ENCODE data around the gene CDK14. TPM values are rescaled to one million over a fixed set of nuclear protein-coding genes. Genes with fewer than 3 reads are reported as not detected.

CDK14 gene
- total and polyA plus RNA-seq, 2 donors (not counting 1 experiment from before 2014, with no cell fraction given) = 42.1 to 167 TPM

- no peaks in the 10 kb centered on the region for H3K27me3 ChIP-seq (replicated peaks in 1 of 4; ENCODE audit: control extremely low read depth in 1 of 4, control insufficient read depth in 3 of 4, insufficient read depth in 4 of 4, low read length in 3 of 4)
- Mint-ChIP-seq H3K27ac (no peak overlapping the region), H3K4me3 (no peak overlapping the region), H3K27me3 (peaks cover 9% of the 10 kb centered on the region), H3K4me1 (no peaks in the 10 kb centered on the region), H3K9me3 (ENCODE audit: insufficient read depth) (no peaks in the 10 kb centered on the region)
- H3K9me3 ChIP-seq (ENCODE audit: control extremely low read depth in 1 of 3, control insufficient read depth in 2 of 3, insufficient read depth in 1 of 3, low read length in 2 of 3) = no peaks in the 10 kb centered on the region
- H3K4me2 ChIP-seq (replicated peaks; ENCODE audit: low read depth, low read length, poor library complexity, severe bottlenecking) = no peak overlapping the region
- ATAC-seq (ENCODE audit: low read depth) (no peak), DNase-seq (no peak)
- H4K20me1 ChIP-seq (ENCODE audit: control insufficient read depth, insufficient read depth, low read length, poor library complexity, severe bottlenecking) = no peaks in the 10 kb centered on the region
- H3K79me2 ChIP-seq (ENCODE audit: control insufficient read depth, insufficient read depth, low read length) = no peaks in the 10 kb centered on the region
- CTCF ChIA-PET = no interaction called here
- intact Hi-C loops (cut with micrococcal nuclease) = no loop called here
- no CpG with 5 or more reads among the region's 2 CpGs for WGBS (ENCODE audit: insufficient coverage)
- H3K27ac ChIP-seq (ENCODE audit: low read length in 2 of 2) = no peak overlapping the region
- H3K4me3 ChIP-seq (ENCODE audit: control extremely low read depth in 1 of 5, extremely low read depth in 1 of 5, insufficient read depth in 1 of 5, low read depth in 2 of 5, low read length in 4 of 5) = no peak overlapping the region
- H3K4me1 ChIP-seq (ENCODE audit: control insufficient read depth in 2 of 2, insufficient read depth in 2 of 2, low read length in 2 of 2) = no peaks in the 10 kb centered on the region
- no peak overlapping the region for H2AFZ ChIP-seq (ENCODE audit: insufficient read depth, low read depth, low read length, poor library complexity, severe bottlenecking)
- no peaks in the 10 kb centered on the region for H3K36me3 ChIP-seq (replicated peaks in 1 of 2; ENCODE audit: control extremely low read depth in 1 of 2, control insufficient read depth in 1 of 2, extremely low read depth in 1 of 2, insufficient read depth in 2 of 2, low read length in 1 of 2)
- no peak overlapping the region for H3K9ac ChIP-seq (ENCODE audit: low read length)
- TF ChIP-seq EZH2 (IDR thresholded peaks at IDR 0.05; ENCODE audit: borderline replicate concordance, insufficient read depth, low read depth, low read length, poor library complexity, severe bottlenecking) = no peak
- POLR2A ChIA-PET = no interaction called here
Measured at GRCh38 chr7:91226411-91226810, 630.3 kb downstream of the CDK14 start.

DNA sequence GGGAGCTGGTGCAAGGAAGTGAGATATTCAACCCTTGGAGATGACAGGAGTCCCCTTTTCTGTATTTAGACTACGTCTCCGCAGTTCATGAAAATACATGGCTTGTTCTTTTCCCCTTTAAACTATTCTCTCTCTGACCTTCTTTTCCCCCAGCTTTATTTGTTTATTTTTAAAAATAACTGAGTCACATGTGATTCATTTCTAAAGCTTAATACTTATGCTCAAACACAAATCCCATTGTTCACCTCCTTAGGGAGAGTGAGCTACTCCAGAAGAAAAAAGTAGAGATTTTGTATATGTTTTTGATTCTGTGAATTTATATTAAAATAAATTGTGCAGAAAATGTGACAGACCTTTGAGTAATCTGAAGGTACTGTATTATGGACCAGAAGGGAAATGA is 632.2 kb downstream of the CDK14 start:
- Histone ChIP-seq H3K27ac (ENCODE audit: low read length in 2 of 2) (no peak overlapping the region), H3K36me3 (replicated peaks in 1 of 2; ENCODE audit: control extremely low read depth in 1 of 2, control insufficient read depth in 1 of 2, extremely low read depth in 1 of 2, insufficient read depth in 2 of 2, low read length in 1 of 2) (no peaks in the 10 kb centered on the region), H3K9ac (ENCODE audit: low read length) (no peak overlapping the region), H3K4me3 (ENCODE audit: control extremely low read depth in 1 of 5, extremely low read depth in 1 of 5, insufficient read depth in 1 of 5, low read depth in 2 of 5, low read length in 4 of 5) (no peak overlapping the region), H3K4me2 (replicated peaks; ENCODE audit: low read depth, low read length, poor library complexity, severe bottlenecking) (no peak overlapping the region), H3K4me1 (ENCODE audit: control insufficient read depth in 2 of 2, insufficient read depth in 2 of 2, low read length in 2 of 2) (no peaks in the 10 kb centered on the region), H4K20me1 (ENCODE audit: control insufficient read depth, insufficient read depth, low read length, poor library complexity, severe bottlenecking) (no peaks in the 10 kb centered on the region), H3K9me3 (ENCODE audit: control extremely low read depth in 1 of 3, control insufficient read depth in 2 of 3, insufficient read depth in 1 of 3, low read length in 2 of 3) (no peaks in the 10 kb centered on the region), H3K27me3 (replicated peaks in 1 of 4; ENCODE audit: control extremely low read depth in 1 of 4, control insufficient read depth in 3 of 4, insufficient read depth in 4 of 4, low read length in 3 of 4) (no peaks in the 10 kb centered on the region), H3K79me2 (ENCODE audit: control insufficient read depth, insufficient read depth, low read length) (no peaks in the 10 kb centered on the region), H2AFZ (ENCODE audit: insufficient read depth, low read depth, low read length, poor library complexity, severe bottlenecking) (no peak overlapping the region)
- CTCF ChIA-PET = no interaction called here
- ATAC-seq (ENCODE audit: low read depth) = no peak
- no peak overlapping the region for H3K27ac Mint-ChIP-seq
- TF ChIP-seq, protein P1, sequence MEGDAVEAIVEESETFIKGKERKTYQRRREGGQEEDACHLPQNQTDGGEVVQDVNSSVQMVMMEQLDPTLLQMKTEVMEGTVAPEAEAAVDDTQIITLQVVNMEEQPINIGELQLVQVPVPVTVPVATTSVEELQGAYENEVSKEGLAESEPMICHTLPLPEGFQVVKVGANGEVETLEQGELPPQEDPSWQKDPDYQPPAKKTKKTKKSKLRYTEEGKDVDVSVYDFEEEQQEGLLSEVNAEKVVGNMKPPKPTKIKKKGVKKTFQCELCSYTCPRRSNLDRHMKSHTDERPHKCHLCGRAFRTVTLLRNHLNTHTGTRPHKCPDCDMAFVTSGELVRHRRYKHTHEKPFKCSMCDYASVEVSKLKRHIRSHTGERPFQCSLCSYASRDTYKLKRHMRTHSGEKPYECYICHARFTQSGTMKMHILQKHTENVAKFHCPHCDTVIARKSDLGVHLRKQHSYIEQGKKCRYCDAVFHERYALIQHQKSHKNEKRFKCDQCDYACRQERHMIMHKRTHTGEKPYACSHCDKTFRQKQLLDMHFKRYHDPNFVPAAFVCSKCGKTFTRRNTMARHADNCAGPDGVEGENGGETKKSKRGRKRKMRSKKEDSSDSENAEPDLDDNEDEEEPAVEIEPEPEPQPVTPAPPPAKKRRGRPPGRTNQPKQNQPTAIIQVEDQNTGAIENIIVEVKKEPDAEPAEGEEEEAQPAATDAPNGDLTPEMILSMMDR (IDR thresholded peaks at IDR 0.05) = no peak
- TF ChIP-seq EZH2 (IDR thresholded peaks at IDR 0.05; ENCODE audit: borderline replicate concordance, insufficient read depth, low read depth, low read length, poor library complexity, severe bottlenecking) = no peak
- POLR2A ChIA-PET = no interaction called here
- peaks cover 12% of the 10 kb centered on the region for H3K27me3 Mint-ChIP-seq
- H3K4me1 Mint-ChIP-seq = no peaks in the 10 kb centered on the region
- intact Hi-C loops (cut with micrococcal nuclease) = no loop called here
- WGBS (ENCODE audit: insufficient coverage) = no CpG with 5 or more reads among the region's 2 CpGs
- no peak for DNase-seq
- H3K4me3 Mint-ChIP-seq = no peak overlapping the region
- H3K9me3 Mint-ChIP-seq (ENCODE audit: insufficient read depth) = no peaks in the 10 kb centered on the region
